HUES6 (cell line): ENCODE results near the gene KRTAP10-9.
"Not testable (repeated sequence)": the region's sequence is repeated elsewhere in the genome, so short reads cannot be mapped to it uniquely, and the experiment has no call there.

Experiments
- H3K27ac ChIP-seq: 2 replicates; pipeline ENCODE4 v1.7.0; 2013; ENCODE audit warnings: low read depth, mild to moderate bottlenecking, low read length, inconsistent platforms
- H3K27me3 ChIP-seq: 2 replicates; pipeline ENCODE4 v1.6.1; 2013; ENCODE audit warnings: low read length; ENCODE audit not compliant: control insufficient read depth, insufficient read depth
- H3K36me3 ChIP-seq: 2 replicates; pipeline ENCODE4 v1.6.1; 2013; ENCODE audit warnings: low read length; ENCODE audit not compliant: control insufficient read depth, insufficient read depth
- H3K4me1 ChIP-seq: 2 replicates; pipeline ENCODE4 v1.6.1; 2013; ENCODE audit warnings: low read length; ENCODE audit not compliant: control insufficient read depth, insufficient read depth
- H3K4me3 ChIP-seq: 2 replicates; pipeline ENCODE4 v1.5.1; 2013; ENCODE audit warnings: low read depth, low read length
- H3K9ac ChIP-seq: one replicate; pipeline ENCODE4 v1.6.1; 2013; ENCODE audit warnings: mild to moderate bottlenecking, low read length
- H3K9me3 ChIP-seq: 2 replicates; pipeline ENCODE4 v1.6.1; 2013; ENCODE audit warnings: low read depth, low read length; ENCODE audit not compliant: control insufficient read depth, insufficient read depth

KRTAP10-9 gene

GRCh38 chr21:44646366-44647221 is 19.7 kb downstream of the KRTAP10-9 start, which contains the start of gene KRTAP10-11:
TSS of gene KRTAP10-11 (plus strand) at chr21:44646414. CDS start at chr21:44646459, 45 bp downstream.
- H3K9me3 ChIP-seq, result peaks cover 16% of the 10 kb centered on the region
- not testable (repeated sequence) for H3K36me3 ChIP-seq, H3K27ac ChIP-seq, H3K4me3 ChIP-seq, H3K27me3 ChIP-seq, H3K9ac ChIP-seq, H3K4me1 ChIP-seq

DNA sequence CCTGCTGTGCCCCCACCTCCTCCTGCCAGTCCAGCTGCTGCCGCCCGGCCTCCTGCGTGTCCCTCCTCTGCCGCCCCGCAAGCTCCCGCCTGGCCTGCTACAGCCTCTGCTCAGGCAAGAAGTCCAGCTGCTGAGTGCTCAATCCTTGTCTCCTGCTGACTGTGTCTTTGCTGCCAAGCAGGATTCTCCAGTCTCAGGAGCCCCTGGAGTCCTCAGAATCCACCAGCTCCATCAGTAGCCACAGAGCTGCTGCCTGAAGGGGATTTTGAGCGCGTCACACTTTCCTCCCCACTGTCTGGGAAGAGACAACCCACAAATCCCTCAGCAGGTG is 20.3 kb downstream of the KRTAP10-9 start:
- Histone ChIP-seq H3K4me1 (peaks cover 9% of the 10 kb centered on the region), H3K9ac (no peak overlapping the region), H3K27me3 (no peaks in the 10 kb centered on the region), H3K36me3 (no peaks in the 10 kb centered on the region), H3K27ac (no peak overlapping the region), H3K4me3 (no peak overlapping the region), H3K9me3 (peaks cover 16% of the 10 kb centered on the region)

DNA sequence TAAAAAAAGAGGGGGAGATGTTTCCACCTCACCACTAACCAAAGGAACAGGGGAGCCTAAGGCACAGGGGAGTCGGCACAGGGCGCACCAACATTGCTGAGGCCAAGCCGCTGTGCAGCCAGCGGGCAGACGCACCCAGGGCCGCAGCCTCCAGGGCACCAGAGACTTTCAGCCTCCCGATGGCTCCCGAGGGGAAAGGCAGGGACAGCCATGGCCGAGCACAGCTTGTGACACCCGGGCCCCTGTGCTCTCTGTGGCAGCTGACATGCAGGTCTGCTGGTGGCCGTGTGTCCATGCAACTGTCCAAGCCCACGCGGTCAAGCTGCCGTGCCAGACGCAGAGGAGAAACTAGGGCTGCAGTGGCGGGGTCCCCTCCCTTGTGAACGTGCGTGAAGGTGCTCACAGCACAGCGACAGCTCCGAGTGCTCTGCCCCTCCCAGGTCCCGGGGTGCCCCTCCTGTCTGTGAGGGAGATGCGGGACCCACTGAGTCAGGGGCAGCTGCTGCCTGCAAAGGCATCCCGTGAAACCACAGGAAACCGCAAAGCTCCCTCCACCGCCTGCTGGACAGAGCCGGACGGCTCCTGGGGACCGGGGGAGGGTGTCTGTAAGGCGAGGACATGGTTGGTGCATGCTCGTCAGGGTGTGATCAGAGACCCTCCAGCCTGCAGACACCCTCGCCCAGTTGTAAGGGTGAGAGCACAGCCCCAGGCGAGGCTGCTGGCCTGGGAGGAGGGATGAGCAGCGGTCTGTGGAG is 21.8 kb downstream of the KRTAP10-9 start:
- Histone ChIP-seq H3K9me3 (peaks cover 11% of the 10 kb centered on the region), H3K27ac (no peak overlapping the region), H3K4me1 (peaks cover 9% of the 10 kb centered on the region), H3K27me3 (no peaks in the 10 kb centered on the region), H3K4me3 (no peak overlapping the region), H3K36me3 (no peaks in the 10 kb centered on the region), H3K9ac (no peak overlapping the region)

DNA sequence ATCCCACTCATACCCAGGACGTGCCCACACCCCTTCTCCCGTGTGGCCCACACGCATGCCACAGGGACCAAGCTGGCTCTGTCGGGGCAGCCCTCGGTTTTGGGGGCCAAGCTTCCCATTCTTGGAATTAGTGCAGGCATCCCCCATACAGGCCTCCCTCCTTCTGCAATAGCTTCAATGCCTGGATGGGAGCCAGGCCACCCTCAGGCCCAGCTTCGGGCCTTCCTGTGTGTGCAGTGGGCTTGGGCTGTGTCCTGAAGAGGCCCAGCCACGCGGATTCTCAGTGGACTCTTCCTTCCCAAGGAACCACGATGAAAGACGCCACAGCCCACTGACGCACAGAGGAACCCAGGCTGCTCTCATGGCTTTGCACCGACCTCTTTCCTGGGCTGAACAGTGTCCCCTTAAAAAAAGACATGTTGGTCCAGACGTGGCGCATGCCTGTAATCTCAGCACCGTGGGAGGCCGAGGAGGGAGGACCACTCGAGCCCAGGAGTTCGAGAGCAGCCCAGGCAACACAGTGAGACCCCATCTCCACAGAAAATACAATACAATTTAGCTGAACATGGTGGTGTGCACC is 22.7 kb downstream of the KRTAP10-9 start:
- Histone ChIP-seq H3K4me1 (peaks cover 9% of the 10 kb centered on the region), H3K9ac (no peak overlapping the region), H3K27ac (no peak overlapping the region), H3K36me3 (no peaks in the 10 kb centered on the region), H3K27me3 (no peaks in the 10 kb centered on the region), H3K4me3 (no peak overlapping the region), H3K9me3 (peaks cover 5% of the 10 kb centered on the region; the same call in 1 of the 2 replicates)

DNA sequence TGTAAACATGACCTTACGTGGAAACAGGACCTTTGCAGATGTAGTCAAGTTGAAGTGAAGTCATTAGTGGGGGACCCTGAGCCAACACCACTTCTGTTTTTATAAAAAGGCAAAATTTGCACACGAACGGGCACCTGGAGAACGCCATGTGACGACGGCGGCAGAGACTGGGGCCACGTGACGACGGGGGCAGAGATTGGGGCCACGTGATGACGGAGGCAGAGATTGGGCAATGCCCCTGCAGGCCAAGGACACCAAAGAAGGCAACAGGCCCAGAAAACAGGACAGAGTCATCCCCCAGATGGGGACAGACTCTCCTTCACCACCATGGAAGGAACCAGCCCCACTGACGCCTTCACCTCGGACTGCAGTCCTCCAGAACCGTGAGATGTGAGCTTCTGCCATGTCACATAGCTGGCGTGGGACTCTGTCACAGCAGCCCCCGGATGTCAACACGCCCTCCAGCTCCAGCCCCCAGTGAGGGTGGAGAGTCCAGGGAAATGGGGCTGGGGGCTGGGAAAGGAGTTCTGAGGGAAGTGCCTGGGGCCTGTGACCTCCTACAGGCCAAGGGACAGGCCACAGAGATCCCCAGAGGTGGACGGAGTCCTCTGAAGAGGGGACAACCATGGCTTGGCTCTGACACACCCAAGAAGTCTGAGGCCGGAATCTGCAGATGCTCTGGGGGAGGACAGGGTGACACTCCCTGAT is 23.5 kb downstream of the KRTAP10-9 start:
- Histone ChIP-seq H3K36me3 (no peaks in the 10 kb centered on the region), H3K27ac (no peak overlapping the region), H3K9me3 (peaks cover under 1% of the 10 kb centered on the region; the same call in 1 of the 2 replicates), H3K4me3 (no peak overlapping the region), H3K9ac (no peak overlapping the region), H3K27me3 (no peaks in the 10 kb centered on the region), H3K4me1 (peaks cover 9% of the 10 kb centered on the region)

DNA sequence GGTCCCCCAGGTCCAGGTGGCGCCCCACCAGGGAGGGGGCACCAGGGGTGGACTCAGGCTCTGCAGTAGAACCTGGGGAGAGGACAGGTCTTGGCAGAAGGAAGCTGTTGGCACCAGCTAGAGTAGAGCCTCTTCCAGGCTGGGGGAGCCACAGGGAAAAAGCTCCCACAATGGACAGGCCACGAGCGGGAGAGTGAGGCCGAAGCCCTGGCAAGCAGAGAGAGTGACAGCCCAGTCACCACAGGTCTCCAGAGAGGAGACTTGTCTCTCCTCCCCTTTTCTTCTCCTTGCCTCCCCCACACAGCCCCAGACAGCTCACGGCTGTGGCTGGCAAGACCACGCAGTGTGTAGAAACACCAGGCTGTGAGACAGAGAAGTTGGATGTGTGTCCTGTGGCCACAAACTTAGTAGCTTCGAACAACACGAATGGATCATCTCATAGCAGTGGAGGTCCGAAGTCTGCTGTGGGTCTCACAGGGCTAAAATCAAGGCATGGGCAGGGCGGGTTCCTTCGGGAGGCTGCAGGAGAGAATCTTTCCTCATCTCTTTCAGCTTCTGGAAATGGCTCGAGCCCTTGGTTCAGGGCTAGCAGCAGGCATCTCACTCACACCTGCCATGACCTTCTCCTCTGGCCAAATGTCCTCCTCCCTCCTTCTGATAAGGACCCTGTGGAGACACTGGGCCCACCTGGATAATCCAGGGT is 24.2 kb downstream of the KRTAP10-9 start:
- Histone ChIP-seq H3K27ac (no peak overlapping the region), H3K9me3 (no peaks in the 10 kb centered on the region), H3K4me1 (peaks cover 9% of the 10 kb centered on the region)

GRCh38 chr21:44653123-44653522 is 26.2 kb downstream of the KRTAP10-9 start:
- Histone ChIP-seq H3K4me1 (no peaks in the 10 kb centered on the region), H3K36me3 (no peaks in the 10 kb centered on the region), H3K9me3 (no peaks in the 10 kb centered on the region), H3K9ac (no peak overlapping the region), H3K27me3 (no peaks in the 10 kb centered on the region), H3K27ac (no peak overlapping the region), H3K4me3 (no peak overlapping the region)

More for the DNA sequence above, 24.2 kb downstream of the KRTAP10-9 start:
- H3K36me3 ChIP-seq, result no peaks in the 10 kb centered on the region
- no peak overlapping the region for H3K9ac ChIP-seq
- no peaks in the 10 kb centered on the region for H3K27me3 ChIP-seq
- no peak overlapping the region for H3K4me3 ChIP-seq

DNA sequence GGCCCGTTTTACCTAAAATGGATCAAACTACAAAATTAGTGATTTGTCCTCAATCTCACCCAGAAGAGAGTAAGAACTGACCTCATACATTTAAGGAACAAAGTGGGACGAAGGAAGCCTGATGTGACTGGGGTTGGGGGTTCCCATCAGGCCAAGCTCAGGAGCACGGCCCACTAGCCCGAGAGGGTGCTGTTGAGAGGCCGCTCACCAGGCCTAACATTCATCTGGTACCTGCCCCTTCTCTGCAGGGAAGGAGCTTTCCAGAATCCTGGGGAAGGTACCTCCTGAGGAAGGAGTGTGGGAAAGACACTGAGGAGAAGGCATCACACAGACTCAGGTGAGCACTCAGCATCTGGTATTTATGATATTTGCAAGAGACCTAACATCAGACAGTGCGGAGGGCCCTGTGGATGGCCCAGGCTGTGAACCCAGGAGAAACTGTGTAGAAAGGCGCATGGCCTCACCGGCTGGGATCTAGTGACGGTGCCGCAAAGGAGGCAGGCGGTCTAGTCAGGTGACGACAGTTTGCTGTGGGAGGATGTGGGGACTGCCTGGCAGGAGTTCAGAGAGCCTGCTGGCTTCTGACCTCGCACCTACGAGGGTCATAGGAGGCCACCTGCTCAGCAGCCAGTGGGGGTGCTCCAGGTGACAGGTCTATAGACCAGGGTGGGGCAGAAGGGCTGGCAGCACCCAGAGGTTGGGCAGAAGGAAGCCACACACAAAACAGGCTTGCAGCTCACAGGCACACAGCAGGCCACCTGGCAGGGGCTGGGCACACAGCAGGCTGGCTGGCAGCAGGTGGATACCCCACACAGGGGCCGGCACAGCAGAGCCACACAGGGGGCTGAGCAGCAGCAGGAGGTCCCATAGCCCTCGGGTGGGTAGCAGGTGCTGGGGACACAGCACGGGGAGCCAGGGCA is 27.0 kb downstream of the KRTAP10-9 start:
- H3K4me3 ChIP-seq, result no peak overlapping the region
- H3K9ac ChIP-seq, result no peak overlapping the region
- no peaks in the 10 kb centered on the region for H3K36me3 ChIP-seq
- H3K4me1 ChIP-seq, result peaks cover 5% of the 10 kb centered on the region
- H3K9me3 ChIP-seq, result no peaks in the 10 kb centered on the region
- H3K27me3 ChIP-seq, result no peaks in the 10 kb centered on the region
- H3K27ac ChIP-seq, result no peak overlapping the region

- no peaks in the 10 kb centered on the region for H3K9me3 ChIP-seq
- no peaks in the 10 kb centered on the region for H3K36me3 ChIP-seq
- H3K27ac ChIP-seq, result no peak within 1 kb of the TSS
- no peak within 1 kb of the TSS for H3K9ac ChIP-seq
- H3K27me3 ChIP-seq, result no peaks in the 10 kb centered on the region
- H3K4me1 ChIP-seq, result peaks cover 9% of the 10 kb centered on the region
- no peak within 1 kb of the TSS for H3K4me3 ChIP-seq
Measured at GRCh38 chr21:44654576-44655175, 27.8 kb downstream of the KRTAP10-9 start, which contains the start of gene KRTAP12-4. TSS of gene KRTAP12-4 (minus strand) at chr21:44654659. CDS start at chr21:44654614, 45 bp downstream.
